Activated naive CD8-positive, alpha-beta T cell treated with anti-CD3 and anti-CD28 coated beads for 36 hours (primary cell): Measurements from ENCODE around the gene SLC9C2. TPM values are rescaled to one million over a fixed set of nuclear protein-coding genes. Genes with fewer than 3 reads are reported as not detected.
"Not testable (repeated sequence)": the region's sequence is repeated elsewhere in the genome, so short reads cannot be mapped to it uniquely, and the experiment has no call there.

Experiments
- DNase-seq: peaks from one replicate; pipeline ENCODE4 v3.0.0; 2021
- H3K27ac Mint-ChIP-seq: one replicate; pipeline ENCODE4 v1.8.0; 2022; ENCODE audit warnings: mild to moderate bottlenecking, moderate library complexity, mixed read lengths
- H3K27me3 Mint-ChIP-seq: one replicate; pipeline ENCODE4 v1.8.0; 2022; ENCODE audit warnings: mild to moderate bottlenecking, mixed read lengths
- H3K36me3 Mint-ChIP-seq: one replicate; pipeline ENCODE4 v1.8.0; 2021; ENCODE audit warnings: mild to moderate bottlenecking, mixed read lengths
- H3K4me1 Mint-ChIP-seq: one replicate; pipeline ENCODE4 v1.8.0; 2021; ENCODE audit warnings: mixed read lengths
- H3K4me3 Mint-ChIP-seq: one replicate; pipeline ENCODE4 v1.8.0; 2022; ENCODE audit warnings: mild to moderate bottlenecking, moderate library complexity, mixed read lengths
- H3K9me3 Mint-ChIP-seq: one replicate; pipeline ENCODE4 v1.8.0; 2022; ENCODE audit warnings: mixed read lengths
- total RNA-seq, 2 experiments: library from RNA; stranded (reverse); gene quantifications; one replicate each; pipeline ENCODE4 v1.2.3, GENCODE V29; 2021

Gene SLC9C2
- total RNA-seq, 2 experiments from 2014 or later = not detected

DNA sequence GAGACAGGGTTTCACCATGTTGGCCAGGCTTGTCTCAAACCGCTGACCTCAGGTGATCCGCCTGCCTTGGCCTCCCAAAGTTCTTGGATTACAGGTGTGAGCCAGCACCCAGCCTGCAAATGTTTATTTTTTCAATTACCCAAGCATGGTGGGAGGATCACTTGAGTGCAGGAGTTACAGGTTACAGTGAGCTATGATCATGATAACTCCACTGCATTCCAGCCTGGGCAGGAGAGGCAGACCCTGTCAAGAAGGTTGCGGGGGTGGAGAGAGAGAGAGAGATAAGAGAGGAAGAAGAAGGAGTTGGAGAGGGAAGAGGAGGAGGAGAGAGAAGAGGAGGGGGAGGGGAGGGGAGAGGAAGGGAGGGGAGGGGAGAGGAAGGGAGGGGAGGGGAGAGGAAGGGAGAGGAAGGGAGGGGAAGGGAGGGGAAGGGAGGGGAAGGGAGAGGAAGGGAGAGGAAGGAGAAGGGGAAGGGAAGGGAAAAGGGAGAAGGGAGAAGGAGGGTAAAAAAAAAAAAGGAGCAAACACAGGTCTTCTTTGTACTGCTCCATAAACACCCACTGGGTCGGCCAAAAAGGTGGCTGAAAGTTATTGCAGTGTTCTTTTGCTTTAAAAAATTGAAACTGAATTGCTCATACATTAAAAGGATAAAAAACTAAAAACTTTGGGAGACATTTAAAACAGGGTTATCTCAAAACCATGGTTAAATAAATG lies 5.8 kb upstream of the SLC9C2 start:
- no peaks in the 10 kb centered on the region for H3K4me1 Mint-ChIP-seq
- peaks cover 2% of the 10 kb centered on the region for H3K36me3 Mint-ChIP-seq
- no peaks in the 10 kb centered on the region for H3K9me3 Mint-ChIP-seq
- no peak overlapping the region for H3K27ac Mint-ChIP-seq
- no peak overlapping the region for H3K4me3 Mint-ChIP-seq
- H3K27me3 Mint-ChIP-seq = no peaks in the 10 kb centered on the region
- no peak for DNase-seq

DNA sequence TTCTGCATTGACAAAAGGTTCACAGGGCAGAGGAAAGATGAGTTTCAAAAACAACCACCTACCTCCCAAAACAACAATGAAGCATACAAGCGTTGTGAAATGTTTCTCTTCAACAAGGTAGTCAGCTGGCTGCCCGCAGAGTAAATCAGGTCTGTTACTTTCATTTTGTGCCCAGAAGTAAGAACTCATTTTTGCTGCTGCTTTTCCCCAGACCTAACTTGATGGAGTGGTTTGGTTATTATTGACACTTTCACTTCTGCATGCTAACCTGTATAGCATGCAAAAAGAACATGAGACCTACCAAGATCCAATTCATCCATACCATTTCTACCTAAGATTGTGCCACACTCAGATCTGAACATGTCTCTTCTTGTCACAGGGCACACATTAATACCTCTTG lies 1.3 kb downstream of the SLC9C2 start:
- no peaks in the 10 kb centered on the region for H3K36me3 Mint-ChIP-seq
- no peaks in the 10 kb centered on the region for H3K9me3 Mint-ChIP-seq
- peaks cover 2% of the 10 kb centered on the region for H3K4me1 Mint-ChIP-seq
- no peak overlapping the region for H3K4me3 Mint-ChIP-seq
- no peak for DNase-seq
- no peak overlapping the region for H3K27ac Mint-ChIP-seq
- no peaks in the 10 kb centered on the region for H3K27me3 Mint-ChIP-seq

DNA sequence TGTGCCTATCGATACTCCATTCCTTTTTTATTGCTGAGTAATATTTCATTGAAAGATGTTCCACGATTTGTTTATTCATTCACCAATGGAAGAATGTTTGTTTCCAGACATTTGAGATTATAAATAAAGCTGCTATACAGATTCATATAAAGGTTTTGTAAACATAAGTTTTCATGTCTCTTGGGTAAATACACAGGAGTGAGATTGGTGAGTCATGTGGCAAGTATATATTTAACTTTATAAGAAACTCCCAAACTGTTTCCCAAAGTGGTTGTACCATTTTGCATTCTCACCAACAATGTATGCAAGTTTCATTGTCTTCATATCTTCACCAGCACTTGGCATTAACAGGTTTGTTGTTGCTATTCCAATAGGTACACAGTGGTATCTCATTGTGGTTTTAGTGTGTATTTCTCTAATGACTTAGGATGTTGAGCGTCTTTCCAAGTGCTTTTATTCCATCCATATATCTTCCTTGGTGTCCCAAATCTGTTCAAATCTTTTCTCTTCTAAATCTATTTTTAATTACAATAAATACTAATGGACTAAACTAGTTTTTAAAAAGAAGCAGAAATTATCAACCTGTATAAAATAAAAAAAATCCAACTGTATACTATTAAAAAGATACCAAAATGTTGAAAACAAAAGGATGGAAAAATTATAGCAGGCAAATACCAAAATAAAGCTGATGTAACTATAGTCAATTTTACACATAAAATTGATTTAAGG lies 6.6 kb downstream of the SLC9C2 start:
- DNase-seq = no peak
- Mint-ChIP-seq H3K27ac (no peak overlapping the region), H3K36me3 (no peaks in the 10 kb centered on the region), H3K27me3 (no peaks in the 10 kb centered on the region), H3K9me3 (no peaks in the 10 kb centered on the region), H3K4me1 (no peaks in the 10 kb centered on the region), H3K4me3 (no peak overlapping the region)

DNA sequence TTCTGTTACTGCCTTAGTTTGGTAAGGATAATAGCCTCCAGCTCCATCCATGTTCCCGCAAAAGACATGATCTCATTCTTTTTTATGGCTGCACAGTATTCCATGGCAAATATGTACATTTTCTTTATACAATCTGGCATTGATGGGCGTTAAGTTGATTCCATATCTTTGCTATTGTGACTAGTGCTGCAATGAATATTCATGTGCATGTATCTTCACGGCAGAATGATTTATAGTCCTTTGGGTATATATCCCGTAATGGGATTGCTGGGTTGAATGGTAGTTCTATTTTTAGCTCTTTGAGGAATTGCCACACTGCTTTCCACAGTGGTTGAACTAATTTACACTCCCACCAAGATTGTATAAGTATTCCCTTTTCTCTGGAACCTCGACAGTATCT lies 11.7 kb downstream of the SLC9C2 start:
- not testable (repeated sequence) for H3K4me1 Mint-ChIP-seq, H3K4me3 Mint-ChIP-seq, DNase-seq, H3K36me3 Mint-ChIP-seq, H3K27me3 Mint-ChIP-seq, H3K27ac Mint-ChIP-seq, H3K9me3 Mint-ChIP-seq

DNA sequence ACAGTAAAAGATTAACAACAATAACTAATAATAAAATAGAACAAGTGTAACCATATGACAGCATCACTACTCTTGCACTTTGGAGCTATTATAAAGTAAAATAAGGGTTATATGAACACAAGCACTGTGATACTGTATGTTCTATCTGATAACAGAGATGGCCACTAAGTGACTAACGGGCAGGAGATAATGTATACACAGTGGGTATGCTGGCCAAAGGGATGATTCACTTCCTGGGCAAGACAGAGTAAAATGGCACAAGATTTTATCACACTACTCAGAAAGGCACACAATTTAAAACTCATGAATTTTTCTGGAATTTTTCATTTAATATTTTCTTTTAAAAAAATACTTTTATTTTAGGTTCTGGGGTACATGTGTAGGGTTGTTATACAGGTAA lies 12.3 kb downstream of the SLC9C2 start:
- Mint-ChIP-seq H3K27ac (no peak overlapping the region), H3K27me3 (no peaks in the 10 kb centered on the region), H3K4me3 (no peak overlapping the region), H3K9me3 (no peaks in the 10 kb centered on the region), H3K4me1 (no peaks in the 10 kb centered on the region), H3K36me3 (no peaks in the 10 kb centered on the region)
- no peak for DNase-seq

DNA sequence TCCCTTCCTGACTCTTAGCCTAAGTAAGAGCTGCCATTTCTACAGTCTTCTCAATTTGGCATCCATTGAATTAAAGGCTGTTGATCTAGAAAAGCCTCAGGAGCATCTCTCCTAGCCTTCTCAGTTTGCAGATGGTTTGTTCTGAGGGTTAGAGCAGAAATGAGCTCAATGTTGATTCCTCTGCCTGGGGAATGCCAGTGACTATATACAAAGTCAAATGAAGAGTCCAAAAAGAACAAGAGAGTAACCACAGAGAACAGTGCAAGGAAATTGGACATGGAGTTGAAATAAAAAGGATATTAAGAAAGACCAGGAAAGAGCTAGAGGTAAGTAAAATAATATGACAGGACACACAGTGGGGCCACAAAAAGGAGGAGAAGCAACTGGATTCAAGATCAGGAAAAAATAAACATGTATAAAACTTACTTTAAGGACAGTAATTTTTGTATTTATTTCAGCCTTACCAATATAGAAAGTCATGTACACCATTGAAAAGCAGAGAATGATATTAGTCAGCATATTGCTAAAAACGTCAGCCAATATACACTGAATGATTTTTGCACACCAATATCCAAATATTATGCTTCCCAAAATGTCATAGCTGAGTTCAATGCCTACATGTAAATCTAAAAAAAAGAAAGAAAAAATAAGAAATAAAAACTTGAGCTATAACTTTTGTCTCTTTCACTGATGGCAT lies 21.3 kb downstream of the SLC9C2 start:
- Mint-ChIP-seq H3K4me1 (no peaks in the 10 kb centered on the region), H3K27ac (no peak overlapping the region), H3K36me3 (no peaks in the 10 kb centered on the region), H3K4me3 (no peak overlapping the region), H3K27me3 (no peaks in the 10 kb centered on the region), H3K9me3 (no peaks in the 10 kb centered on the region)
- DNase-seq = no peak

DNA sequence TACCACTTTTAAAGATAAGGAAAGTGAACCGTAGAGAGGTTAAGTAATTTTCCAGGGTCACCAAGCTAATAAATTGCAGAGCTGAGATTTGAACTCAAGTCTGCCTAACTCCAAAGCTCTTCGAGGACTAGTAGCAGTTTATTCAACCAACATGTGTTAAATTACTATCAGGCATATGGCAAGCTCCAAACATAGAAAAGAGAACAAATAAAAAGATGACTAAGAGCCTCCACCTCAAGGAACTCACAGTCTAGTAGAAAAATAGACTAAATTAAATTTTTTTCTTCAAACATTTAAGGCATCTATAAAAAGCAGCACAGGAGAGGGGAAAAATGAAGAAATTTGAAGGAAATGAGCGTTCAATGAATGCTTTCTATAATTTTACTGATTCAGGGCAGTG lies 22.2 kb downstream of the SLC9C2 start:
- Mint-ChIP-seq H3K4me3 (no peak overlapping the region), H3K27ac (no peak overlapping the region), H3K27me3 (no peaks in the 10 kb centered on the region), H3K4me1 (no peaks in the 10 kb centered on the region), H3K36me3 (no peaks in the 10 kb centered on the region), H3K9me3 (no peaks in the 10 kb centered on the region)
- no peak for DNase-seq

DNA sequence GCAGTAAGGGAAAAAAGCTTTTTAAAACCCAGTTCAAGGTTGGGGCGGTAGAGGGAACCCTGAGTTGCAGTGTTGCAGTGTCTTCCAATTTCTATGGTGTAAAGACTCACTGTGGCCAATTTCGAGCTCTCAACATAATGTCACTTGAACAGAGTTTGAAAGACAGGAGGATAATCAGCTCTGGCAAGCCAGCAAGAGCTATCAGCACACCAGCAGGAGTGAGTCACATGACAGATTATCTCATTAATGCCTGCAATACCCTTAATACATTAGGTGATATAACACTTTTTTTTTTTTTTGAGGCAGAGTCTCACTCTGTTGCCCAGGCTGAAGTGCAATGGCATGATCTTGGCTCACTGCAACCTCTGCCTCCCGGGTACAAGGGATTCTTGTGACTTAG lies 22.8 kb downstream of the SLC9C2 start:
- Mint-ChIP-seq H3K27me3 (no peaks in the 10 kb centered on the region), H3K27ac (no peak overlapping the region), H3K4me3 (no peak overlapping the region), H3K36me3 (no peaks in the 10 kb centered on the region), H3K9me3 (no peaks in the 10 kb centered on the region), H3K4me1 (no peaks in the 10 kb centered on the region)
- DNase-seq = no peak

DNA sequence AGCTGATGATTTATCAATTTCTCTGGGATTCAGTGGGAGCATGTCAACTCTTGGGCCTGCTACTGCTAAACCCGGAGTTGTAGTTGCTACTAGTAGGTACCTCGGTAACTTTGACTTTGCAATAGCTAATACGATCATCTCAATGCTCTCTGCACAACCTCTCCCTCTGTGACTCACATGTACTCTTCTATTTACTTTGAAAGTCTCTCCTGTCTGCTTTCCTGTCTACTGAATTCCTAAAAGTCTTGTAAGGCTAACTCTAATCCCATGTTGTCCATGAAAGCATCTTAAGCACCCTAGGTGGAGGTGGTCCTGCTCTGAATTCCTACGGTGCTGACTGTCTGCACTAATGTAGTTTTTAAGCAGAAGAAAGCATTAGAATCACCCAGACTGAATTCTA lies 29.3 kb downstream of the SLC9C2 start:
- no peak for DNase-seq
- H3K9me3 Mint-ChIP-seq = no peaks in the 10 kb centered on the region
- peaks cover 8% of the 10 kb centered on the region for H3K4me1 Mint-ChIP-seq
- no peak overlapping the region for H3K4me3 Mint-ChIP-seq
- no peak overlapping the region for H3K27ac Mint-ChIP-seq
- no peaks in the 10 kb centered on the region for H3K36me3 Mint-ChIP-seq
- H3K27me3 Mint-ChIP-seq = no peaks in the 10 kb centered on the region

DNA sequence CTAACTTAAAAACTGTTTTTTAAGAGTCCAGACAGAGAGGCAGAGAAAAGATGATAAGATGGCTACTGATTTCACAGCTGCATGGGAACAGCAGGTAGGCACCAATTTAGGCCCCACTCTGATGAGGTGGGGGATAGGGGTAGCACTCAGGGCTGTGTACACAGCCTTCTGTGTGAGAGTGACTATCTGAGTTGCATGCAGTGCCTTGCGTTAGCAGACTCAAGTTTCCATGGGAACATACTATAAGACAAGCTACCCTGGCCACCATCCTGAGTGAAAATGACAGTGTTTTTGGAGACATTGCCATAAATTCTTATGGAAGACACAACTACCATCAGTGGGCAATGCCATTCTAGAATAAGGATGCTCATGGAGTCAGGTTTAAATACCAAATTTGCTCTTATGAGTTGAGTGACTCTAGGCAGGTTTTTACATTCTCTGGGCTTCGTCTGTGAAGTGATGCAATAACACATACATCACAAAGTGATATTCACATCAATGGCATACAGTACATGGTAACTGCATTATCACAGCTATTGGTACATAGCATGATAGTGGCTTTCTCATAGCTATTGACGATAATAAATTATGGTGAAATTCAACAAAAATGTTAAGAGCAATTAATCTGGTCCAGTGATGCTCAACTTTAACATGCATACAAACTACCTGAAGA lies 30.5 kb downstream of the SLC9C2 start:
- Mint-ChIP-seq H3K27ac (no peak overlapping the region), H3K27me3 (no peaks in the 10 kb centered on the region), H3K36me3 (no peaks in the 10 kb centered on the region), H3K4me3 (no peak overlapping the region), H3K9me3 (peaks cover under 1% of the 10 kb centered on the region), H3K4me1 (peaks cover 8% of the 10 kb centered on the region)
- no peak for DNase-seq

DNA sequence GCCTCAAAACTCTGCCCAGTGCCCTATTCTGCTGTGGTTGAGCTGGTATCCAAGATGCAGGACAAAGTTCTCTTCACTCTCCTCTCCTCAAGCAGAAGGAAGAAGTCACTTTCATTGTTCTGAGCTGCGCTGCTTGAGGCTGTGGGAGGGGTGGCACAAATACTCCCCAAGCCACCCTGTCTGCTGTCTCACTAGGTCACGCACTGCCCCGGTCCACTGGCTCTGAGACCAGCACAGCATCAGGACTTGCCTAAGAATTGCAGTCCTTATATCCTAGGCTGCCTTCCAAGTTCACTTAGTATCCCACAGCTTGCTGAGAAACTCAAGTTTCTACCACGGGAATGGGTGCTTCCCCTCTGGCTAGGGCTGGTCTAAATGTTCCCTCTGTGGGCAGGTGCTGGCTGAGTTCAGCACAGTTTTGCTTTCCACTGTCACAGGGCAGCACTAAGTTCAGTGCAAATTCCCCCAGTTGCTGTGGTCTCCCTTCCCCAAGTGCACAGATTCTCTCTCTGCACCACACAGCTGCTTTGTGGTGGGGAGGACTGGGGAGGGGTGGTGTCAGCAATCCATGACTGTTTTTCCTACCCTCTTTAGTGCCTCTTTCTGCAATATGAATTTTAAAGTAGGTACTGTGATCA lies 32.4 kb downstream of the SLC9C2 start:
- Mint-ChIP-seq H3K36me3 (no peaks in the 10 kb centered on the region), H3K27me3 (no peaks in the 10 kb centered on the region), H3K4me1 (peaks cover 8% of the 10 kb centered on the region), H3K27ac (no peak overlapping the region), H3K4me3 (no peak overlapping the region), H3K9me3 (peaks cover 13% of the 10 kb centered on the region)
- peak; percentile 3 for DNase-seq

DNA sequence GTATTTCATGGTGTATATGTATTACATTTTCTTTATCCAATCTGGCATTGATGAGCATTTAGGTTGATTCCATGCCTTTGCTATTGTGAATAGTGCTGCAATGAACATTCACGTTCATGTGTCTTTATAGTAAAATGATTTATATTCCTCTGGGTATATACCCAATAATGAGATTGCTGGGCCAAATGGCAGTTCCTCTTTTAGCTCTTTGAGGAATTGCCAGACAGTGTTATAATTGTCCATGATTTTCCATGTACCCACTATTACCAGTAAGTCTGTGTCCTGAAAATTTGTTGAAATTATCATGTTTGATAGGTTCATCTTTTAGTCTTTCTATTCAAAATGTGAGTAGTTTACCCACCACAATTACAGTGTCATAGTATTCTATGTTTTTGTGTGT lies 34.4 kb downstream of the SLC9C2 start:
- H3K36me3 Mint-ChIP-seq = no peaks in the 10 kb centered on the region
- H3K4me3 Mint-ChIP-seq = no peak overlapping the region
- peaks cover 8% of the 10 kb centered on the region for H3K4me1 Mint-ChIP-seq
- peaks cover 17% of the 10 kb centered on the region for H3K9me3 Mint-ChIP-seq
- DNase-seq = no peak
- H3K27me3 Mint-ChIP-seq = no peaks in the 10 kb centered on the region
- H3K27ac Mint-ChIP-seq = no peak overlapping the region

DNA sequence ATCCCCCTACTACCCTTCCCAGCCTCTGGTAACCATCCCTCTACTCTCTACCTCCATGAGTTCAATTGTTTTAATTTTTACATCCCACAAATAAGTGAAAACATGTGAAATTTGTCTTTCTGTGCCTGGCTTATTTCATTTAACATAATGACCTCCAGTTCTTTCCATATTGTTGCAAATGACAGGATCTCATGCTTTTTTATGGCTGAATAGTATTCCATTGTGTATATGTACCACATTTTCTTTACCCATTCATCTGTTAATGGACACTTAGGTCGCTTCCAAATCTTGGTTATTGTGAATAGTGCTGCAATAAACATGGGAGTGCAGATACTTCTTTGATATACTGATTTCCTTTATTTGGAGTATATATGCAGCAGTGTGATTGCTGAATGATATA lies 39.0 kb downstream of the SLC9C2 start:
- not testable (repeated sequence) for H3K36me3 Mint-ChIP-seq, H3K4me3 Mint-ChIP-seq, H3K4me1 Mint-ChIP-seq, H3K27ac Mint-ChIP-seq, H3K27me3 Mint-ChIP-seq, DNase-seq
- H3K9me3 Mint-ChIP-seq = peaks cover 17% of the 10 kb centered on the region

DNA sequence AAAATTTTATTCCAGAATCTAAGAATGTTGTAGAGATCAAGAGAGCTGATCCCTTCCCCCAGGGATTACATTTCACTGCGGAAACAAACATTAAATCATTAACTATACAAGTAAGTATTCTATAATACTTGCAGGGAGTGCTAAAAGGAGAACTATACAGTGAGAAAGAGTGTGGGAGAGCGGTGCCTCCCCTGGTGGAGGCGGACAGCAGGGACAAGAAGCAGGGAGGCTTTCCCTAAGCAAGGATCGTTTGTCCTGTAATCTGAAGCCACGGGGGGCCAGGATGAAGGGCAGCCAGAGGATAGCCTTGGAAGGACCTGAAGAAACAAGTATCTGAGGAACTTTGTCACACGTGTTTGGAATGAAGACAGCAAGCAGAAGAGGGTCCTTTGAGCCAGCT lies 40.1 kb downstream of the SLC9C2 start:
- H3K4me1 Mint-ChIP-seq = peaks cover 9% of the 10 kb centered on the region
- H3K27ac Mint-ChIP-seq = no peak overlapping the region
- no peaks in the 10 kb centered on the region for H3K27me3 Mint-ChIP-seq
- H3K4me3 Mint-ChIP-seq = no peak overlapping the region
- H3K9me3 Mint-ChIP-seq = peaks cover 17% of the 10 kb centered on the region
- H3K36me3 Mint-ChIP-seq = no peaks in the 10 kb centered on the region
- DNase-seq = no peak

DNA sequence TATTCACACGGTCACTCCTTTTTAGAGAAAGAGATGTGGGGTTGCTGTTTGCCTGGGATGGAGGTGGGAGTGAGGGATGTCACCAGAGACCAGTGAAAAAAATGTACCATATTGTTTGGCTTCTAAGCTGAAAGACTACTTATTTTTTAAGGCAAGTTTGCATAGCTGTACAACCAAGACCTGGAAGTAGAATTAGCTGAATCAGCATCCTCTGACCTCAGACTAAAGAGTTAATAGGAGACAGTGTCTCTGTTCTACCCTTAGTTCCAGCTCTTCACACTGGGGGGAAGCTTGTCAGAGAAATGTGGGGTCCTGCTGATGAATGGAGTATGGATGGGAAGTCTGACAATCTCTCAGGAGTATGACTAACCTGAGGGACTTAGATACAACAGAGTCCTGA lies 41.6 kb downstream of the SLC9C2 start:
- DNase-seq = no peak
- Mint-ChIP-seq H3K4me1 (peaks cover 9% of the 10 kb centered on the region), H3K4me3 (no peak overlapping the region), H3K27ac (no peak overlapping the region), H3K9me3 (peaks cover 6% of the 10 kb centered on the region), H3K27me3 (no peaks in the 10 kb centered on the region), H3K36me3 (no peaks in the 10 kb centered on the region)
